Stomach (tissue), 19 donors: ENCODE measurements around the gene OR4C12. TPM values are rescaled to one million over a fixed set of nuclear protein-coding genes. Genes with fewer than 3 reads are reported as not detected.
A peak's percentile ranks its signal among the peaks of the same experiment; 100 is the strongest.
"Not testable (repeated sequence)": the region's sequence is repeated elsewhere in the genome, so short reads cannot be mapped to it uniquely, and the experiment has no call there.

Experiments
- DNase-seq, 2 donors: peaks; one replicate each; pipeline versions ENCODE4 v3.0.0 to v3.0.0-alpha.2; 2013 to 2019
- H3K27ac ChIP-seq, 5 donors: fragments of 200-600 bp in 4 of 5; sonication (generic) in 4 of 5; one replicate each; pipeline ENCODE4 v1.5.1; 2013 to 2019; ENCODE audit warnings: mild to moderate bottlenecking in 1 of 5, moderate library complexity in 1 of 5
- H3K27me3 ChIP-seq, 3 donors: fragments of 200-600 bp; sonication (generic); one replicate each; pipeline ENCODE4 v1.5.1; 2017 to 2019; ENCODE audit warnings: mixed run types in 1 of 3
- H3K36me3 ChIP-seq, 4 donors: fragments of 200-600 bp; sonication (generic); 1 replicate in 3 of 4; 2 replicates in 1 of 4; pipeline ENCODE4 v1.5.1; 2016 to 2019
- H3K4me1 ChIP-seq, 4 donors: fragments of 200-600 bp; sonication (generic); one replicate each; pipeline ENCODE4 v1.5.1; 2016 to 2019
- H3K4me3 ChIP-seq, 4 donors: fragments of 200-600 bp; sonication (generic) in 3 of 4; one replicate each; pipeline ENCODE4 v1.5.1; 2016 to 2019; ENCODE audit warnings: mild to moderate bottlenecking in 1 of 4
- H3K9me3 ChIP-seq, 4 donors: fragments of 200-600 bp; sonication (generic); one replicate each; pipeline ENCODE4 v1.5.1; 2016 to 2019
- EP300 ChIP-seq: sonication (generic); formaldehyde crosslinking; IDR thresholded peaks from one replicate; pipeline ENCODE4 v1.6.1; 2017; ENCODE audit warnings: antibody characterized with exemption
- POLR2A ChIP-seq, 4 donors: fragments of 450-650 bp; IDR thresholded peaks; one replicate each; pipeline ENCODE4 v1.6.1; 2016; ENCODE audit warnings: antibody characterized with exemption in 4 of 4, control low read depth in 2 of 4, mild to moderate bottlenecking in 1 of 4, moderate library complexity in 1 of 4
- POLR2AphosphoS5 ChIP-seq, 3 donors: sonication (generic); formaldehyde crosslinking; IDR thresholded peaks; one replicate each; pipeline ENCODE4 v1.6.1; 2016; ENCODE audit warnings: antibody characterized with exemption in 3 of 3
- WGBS, 5 donors: extraction: QIAGEN DNeasy Blood & Tissue Kit in 3 of 5; methylation state at CpG; one replicate each; pipeline versions ENCODE4 v1.1.5 to v1.1.7; 2013 to 2018; 5-methylcytosine and 5-hydroxymethylcytosine counted together
- intact Hi-C: fragments of 100-400 bp; cut with DNase I; formaldehyde crosslinking; loops from one replicate; pipeline ENCODE4 v1.15.1; 2023; ENCODE audit warnings: low total_unique reads
- long read RNA-seq, 10 donors: transcript quantifications; one replicate each; lab custom pipeline, GENCODE V29; 2026
- polyA plus RNA-seq, 3 donors: library from polyadenylated mRNA; stranded (reverse); fragments of 200-250 nt; gene quantifications; one replicate each; pipeline ENCODE4 v1.2.3, GENCODE V29; 2013
- total RNA-seq, 5 donors: library from RNA; depleted of rRNA; stranded (reverse); fragments of >200 nt; gene quantifications; one replicate each; pipeline versions ENCODE4 v1.1.0 to v1.2.3, GENCODE V29; 2014 to 2016
- TF ChIP-seq, protein P1 (sequence below), 7 experiments: fragments of 450-650 bp in 4 of 7; fragments of 200-600 bp in 3 of 7; sonication (generic) in 3 of 7; IDR thresholded peaks; one replicate each; pipeline ENCODE4 v1.5.1; 2016 to 2019; ENCODE audit warnings: antibody characterized with exemption in 7 of 7, control low read depth in 2 of 7, mild to moderate bottlenecking in 1 of 7
- donor health status: healthy with polysubstance abuse.
- donor health status: Bipolar disorder and iron deficiency.
- donor health status: healthy.

Gene OR4C12
- not detected for total RNA-seq
- polyA plus RNA-seq, result not detected
- long read RNA-seq, donor 1, result 0 reads
- long read RNA-seq, donor 2, result 0 reads
- long read RNA-seq, donor 3, result 0 reads
- long read RNA-seq, donor 4, result 0 reads
- long read RNA-seq, donor 5, partial matches to known transcripts, result 0 of 1 reads
- long read RNA-seq, donor 5, other reads (novel, unspliced or antisense), result 0 of 1 reads
- long read RNA-seq, donor 6, result 0 reads
- long read RNA-seq, donor 7, result 0 reads
- long read RNA-seq, donor 8, result 0 reads
- long read RNA-seq, donor 9, result 0 reads
- long read RNA-seq, donor 10, result 0 reads

DNA sequence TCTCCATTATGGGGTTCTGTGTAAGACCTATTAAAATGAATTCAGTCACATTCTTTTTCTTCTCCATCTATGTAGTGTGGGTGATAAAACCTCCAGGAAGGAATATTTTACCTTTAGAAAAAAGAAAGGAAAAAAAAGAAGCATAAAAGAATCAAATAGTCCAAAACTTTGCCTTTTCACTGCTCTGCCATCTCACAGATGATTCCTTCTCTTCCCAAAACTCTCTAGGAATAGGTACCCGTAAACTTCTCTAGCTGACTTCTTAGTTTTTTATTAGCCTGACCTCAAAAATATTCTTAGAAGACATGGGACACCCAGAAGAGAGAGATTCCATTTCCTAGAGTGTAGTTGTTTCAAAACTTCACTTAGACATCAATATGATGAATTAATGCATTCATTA, at the start of gene OR4C12:
Gene OR4C12 (minus strand): TSS at position 101 of the 400 bp plus-strand sequence. CDS start 34 bp downstream, at position 67.
- H3K4me1 ChIP-seq, DNase-seq, H3K4me3 ChIP-seq, H3K9me3 ChIP-seq, H3K27me3 ChIP-seq, H3K27ac ChIP-seq, intact Hi-C loops, H3K36me3 ChIP-seq: not testable (repeated sequence)
- WGBS, 5 donors, result 26 to 50% (median 35%) methylated on average over 1 of the region's 1 CpG

DNA sequence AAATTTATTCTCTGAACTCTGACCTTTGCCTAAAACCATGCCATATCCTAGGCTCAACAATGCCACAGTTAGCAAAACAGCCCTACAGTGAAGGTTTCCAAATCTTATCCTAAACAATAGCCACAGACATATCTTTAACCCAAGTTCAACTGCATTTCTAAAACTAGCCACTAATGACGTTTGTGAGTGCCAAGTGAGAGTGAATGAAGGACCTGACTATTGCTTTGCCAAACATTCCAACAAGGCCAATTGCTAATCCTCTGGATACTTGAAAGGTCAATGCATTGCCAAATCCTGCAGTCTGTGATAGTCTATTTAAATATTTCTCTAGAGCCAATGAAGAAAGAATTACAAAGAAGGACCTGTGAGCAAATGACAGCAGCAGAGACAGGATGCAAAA, 47.9 kb upstream of the OR4C12 start:
- H3K9me3 ChIP-seq, result peaks cover 0 to 39% (median 19%) of the 10 kb centered on the region in 4 donors
- DNase-seq, result no peak
- H3K36me3 ChIP-seq, result no peaks in the 10 kb centered on the region
- no peak for TF ChIP-seq EP300
- TF ChIP-seq POLR2A (IDR thresholded peaks at IDR 0.05), result no peak
- TF ChIP-seq, protein P1, sequence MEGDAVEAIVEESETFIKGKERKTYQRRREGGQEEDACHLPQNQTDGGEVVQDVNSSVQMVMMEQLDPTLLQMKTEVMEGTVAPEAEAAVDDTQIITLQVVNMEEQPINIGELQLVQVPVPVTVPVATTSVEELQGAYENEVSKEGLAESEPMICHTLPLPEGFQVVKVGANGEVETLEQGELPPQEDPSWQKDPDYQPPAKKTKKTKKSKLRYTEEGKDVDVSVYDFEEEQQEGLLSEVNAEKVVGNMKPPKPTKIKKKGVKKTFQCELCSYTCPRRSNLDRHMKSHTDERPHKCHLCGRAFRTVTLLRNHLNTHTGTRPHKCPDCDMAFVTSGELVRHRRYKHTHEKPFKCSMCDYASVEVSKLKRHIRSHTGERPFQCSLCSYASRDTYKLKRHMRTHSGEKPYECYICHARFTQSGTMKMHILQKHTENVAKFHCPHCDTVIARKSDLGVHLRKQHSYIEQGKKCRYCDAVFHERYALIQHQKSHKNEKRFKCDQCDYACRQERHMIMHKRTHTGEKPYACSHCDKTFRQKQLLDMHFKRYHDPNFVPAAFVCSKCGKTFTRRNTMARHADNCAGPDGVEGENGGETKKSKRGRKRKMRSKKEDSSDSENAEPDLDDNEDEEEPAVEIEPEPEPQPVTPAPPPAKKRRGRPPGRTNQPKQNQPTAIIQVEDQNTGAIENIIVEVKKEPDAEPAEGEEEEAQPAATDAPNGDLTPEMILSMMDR (IDR thresholded peaks at IDR 0.05), result no peak
- TF ChIP-seq POLR2AphosphoS5 (IDR thresholded peaks at IDR 0.05), result no peak
- WGBS, 5 donors, result 38 to 76% (median 59%) methylated on average over 1 of the region's 1 CpG
- no peaks in the 10 kb centered on the region for H3K4me1 ChIP-seq
- no peak overlapping the region for H3K4me3 ChIP-seq
- H3K27me3 ChIP-seq, result no peaks in the 10 kb centered on the region
- intact Hi-C loops, result no loop called here
- H3K27ac ChIP-seq, result no peak overlapping the region

DNA sequence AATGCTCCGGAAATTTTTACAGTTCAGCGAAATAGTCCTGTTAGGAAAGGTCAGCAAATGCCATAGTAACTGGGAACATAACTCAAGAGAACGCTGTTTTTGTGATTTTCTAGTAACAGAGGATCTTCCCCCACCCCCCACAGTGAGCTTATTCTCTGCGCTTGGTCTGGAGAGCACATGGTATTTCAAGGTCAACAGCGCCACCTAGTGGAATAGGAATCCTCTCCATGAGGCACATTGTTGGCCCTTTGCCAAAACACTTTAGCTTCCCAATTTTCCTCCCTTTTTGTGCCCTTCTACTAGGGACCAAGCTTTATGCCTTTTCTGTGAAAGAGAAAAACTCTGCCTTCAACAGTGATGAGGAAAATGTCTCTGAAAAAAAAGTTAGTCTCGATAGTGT, 13.2 kb upstream of the OR4C12 start:
- intact Hi-C loops, result no loop called here
- TF ChIP-seq EP300 (no peak), POLR2AphosphoS5 (IDR thresholded peaks at IDR 0.05) (no peak), POLR2A (IDR thresholded peaks at IDR 0.05) (no peak)
- TF ChIP-seq, protein P1 (IDR thresholded peaks at IDR 0.05), result peak in 1 of 7 experiments; percentile 21
- Histone ChIP-seq H3K9me3 (peaks cover 2 to 52% (median 27%) of the 10 kb centered on the region in 4 donors), H3K36me3 (no peaks in the 10 kb centered on the region), H3K4me1 (no peaks in the 10 kb centered on the region), H3K4me3 (no peak overlapping the region), H3K27me3 (no peaks in the 10 kb centered on the region), H3K27ac (no peak overlapping the region)
- 38 to 46% (median 45%) methylated on average over 6 of the region's 6 CpGs for WGBS, 5 donors
- DNase-seq, result peak in 1 of 2 donors; percentile 1

DNA sequence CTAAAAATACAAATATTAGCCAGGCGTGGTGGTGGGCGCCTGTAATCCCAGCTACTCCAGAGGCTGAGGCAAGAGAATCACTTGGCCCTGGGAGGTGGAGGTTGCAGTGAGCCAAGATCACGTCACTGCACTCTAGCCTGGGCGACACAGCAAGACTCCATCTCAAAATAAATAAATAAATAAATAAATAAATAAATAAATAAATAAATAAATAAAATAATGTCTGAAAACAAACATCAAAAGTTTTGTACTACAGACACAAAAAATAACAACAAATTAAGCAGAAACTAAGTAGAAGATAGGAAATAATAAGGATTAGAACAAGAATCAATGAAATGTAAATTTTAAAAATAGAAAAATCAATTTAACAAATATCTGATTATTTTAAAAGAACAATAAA, 8.9 kb downstream of the OR4C12 start:
- H3K4me3 ChIP-seq, intact Hi-C loops, H3K4me1 ChIP-seq, H3K36me3 ChIP-seq, H3K27ac ChIP-seq, DNase-seq, H3K9me3 ChIP-seq, H3K27me3 ChIP-seq: not testable (repeated sequence)
- 80 to 95% (median 87%) methylated on average over 4 of the region's 4 CpGs for WGBS, 5 donors

DNA sequence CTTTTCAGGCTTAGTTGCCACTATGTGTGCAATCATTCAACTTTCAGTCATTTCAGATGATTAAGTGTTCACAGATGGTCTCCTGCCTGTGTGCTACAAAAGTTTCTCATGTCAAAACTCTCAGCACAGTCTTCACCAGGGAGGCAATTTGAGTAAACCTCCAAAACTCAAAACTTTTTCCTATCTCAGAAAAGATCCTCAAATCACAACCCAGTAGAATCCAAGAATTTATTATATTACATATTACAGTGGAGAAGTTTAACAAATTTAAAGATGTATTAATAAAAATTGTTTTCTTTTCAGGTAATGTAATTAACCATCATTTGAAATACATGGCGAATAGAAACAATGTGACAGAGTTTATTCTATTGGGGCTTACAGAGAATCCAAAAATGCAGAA, 30.2 kb downstream of the OR4C12 start, which contains the start of gene OR4C13:
Gene OR4C13 (plus strand): TSS at position 301 of the 400 bp plus-strand sequence. CDS start 32 bp downstream, at position 333.
- H3K36me3 ChIP-seq, result no peaks in the 10 kb centered on the region
- intact Hi-C loops, result no loop called here
- no peak for TF ChIP-seq EP300
- TF ChIP-seq, protein P1 (IDR thresholded peaks at IDR 0.05), result no peak
- TF ChIP-seq POLR2A (IDR thresholded peaks at IDR 0.05), result no peak
- no peak for TF ChIP-seq POLR2AphosphoS5 (IDR thresholded peaks at IDR 0.05)
- DNase-seq, result no peak
- H3K4me3 ChIP-seq, result no peak within 1 kb of the TSS
- peaks cover 0 to 14% (median 3%) of the 10 kb centered on the region in 4 donors for H3K9me3 ChIP-seq
- H3K4me1 ChIP-seq, result no peaks in the 10 kb centered on the region
- 41 to 83% (median 76%) methylated on average over 1 of the region's 1 CpG for WGBS, 5 donors
- no peaks in the 10 kb centered on the region for H3K27me3 ChIP-seq
- H3K27ac ChIP-seq, result no peak within 1 kb of the TSS

DNA sequence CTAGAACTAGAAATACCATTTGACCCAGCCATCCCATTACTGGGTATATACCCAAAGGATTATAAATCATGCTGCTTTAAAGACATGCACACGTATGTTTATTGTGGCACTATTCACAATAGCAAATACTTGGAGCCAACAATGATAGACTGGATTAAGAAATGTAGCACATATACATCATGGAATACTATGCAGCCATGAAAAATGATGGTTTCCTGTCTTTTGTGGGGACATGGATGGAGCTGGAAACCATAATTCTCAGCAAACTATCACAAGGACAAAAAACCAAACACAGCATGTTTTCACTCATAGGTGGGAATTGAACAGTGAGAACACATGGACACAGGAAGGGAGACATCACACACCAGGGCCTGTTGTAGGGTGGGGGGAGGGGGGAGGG, 33.6 kb downstream of the OR4C12 start:
- DNase-seq, H3K4me1 ChIP-seq, H3K36me3 ChIP-seq, intact Hi-C loops, H3K4me3 ChIP-seq, H3K27me3 ChIP-seq, H3K27ac ChIP-seq: not testable (repeated sequence)
- H3K9me3 ChIP-seq, result peaks cover 0 to 17% (median 4%) of the 10 kb centered on the region in 4 donors
- WGBS, 5 donors, result 60 to 82% (median 68%) methylated on average over 1 of the region's 1 CpG
